ENCODE data around the gene NLRP6. TPM values are rescaled to one million over a fixed set of nuclear protein-coding genes. Genes with fewer than 3 reads are reported as not detected.
"Not testable (repeated sequence)": the region's sequence is repeated elsewhere in the genome, so short reads cannot be mapped to it uniquely, and the experiment has no call there.

NLRP6 gene
- total RNA-seq, 1 experiment from 2014 or later, result not detected

- DNase-seq (ENCODE audit: low read depth), result not testable (repeated sequence)
Observed at GRCh38 chr11:308740-309665, 30.8 kb downstream of the NLRP6 start.

GRCh38 chr11:309979-310572 lies 31.9 kb downstream of the NLRP6 start:
- DNase-seq (ENCODE audit: low read depth), result not testable (repeated sequence)

GRCh38 chr11:311013-311748 lies 33.0 kb downstream of the NLRP6 start:
- not testable (repeated sequence) for DNase-seq (ENCODE audit: low read depth)

- no peak for DNase-seq (ENCODE audit: low read depth)
Observed at GRCh38 chr11:312092-312816, 34.0 kb downstream of the NLRP6 start.

- no peak for DNase-seq (ENCODE audit: low read depth)
Observed at GRCh38 chr11:313304-313786, 35.1 kb downstream of the NLRP6 start.

- peak; percentile 93 for DNase-seq (ENCODE audit: low read depth)
Observed at GRCh38 chr11:313787-314553, 35.8 kb downstream of the NLRP6 start, which contains the start of gene IFITM1. Gene IFITM1, plus strand, starts transcription at chr11:314040. Its CDS starts 131 bp downstream, at chr11:314171.

- not testable (repeated sequence) for DNase-seq (ENCODE audit: low read depth)
Observed at GRCh38 chr11:314554-314875, 36.3 kb downstream of the NLRP6 start.

- DNase-seq (ENCODE audit: low read depth), result no peak
Observed at GRCh38 chr11:315051-315481, 36.9 kb downstream of the NLRP6 start.

- DNase-seq (ENCODE audit: low read depth), result no peak
Observed at GRCh38 chr11:315516-315994, 37.3 kb downstream of the NLRP6 start.

GRCh38 chr11:316031-316701 lies 38.0 kb downstream of the NLRP6 start:
- no peak for DNase-seq (ENCODE audit: low read depth)

- peak; percentile 38 for DNase-seq (ENCODE audit: low read depth)
Observed at GRCh38 chr11:316891-317301, 38.7 kb downstream of the NLRP6 start.

GRCh38 chr11:317668-318404 lies 39.6 kb downstream of the NLRP6 start:
- peak; percentile 63 for DNase-seq (ENCODE audit: low read depth)

GRCh38 chr11:318405-319120 lies 40.4 kb downstream of the NLRP6 start:
- DNase-seq (ENCODE audit: low read depth), result not testable (repeated sequence)

- DNase-seq (ENCODE audit: low read depth), result peak; percentile 36
Observed at GRCh38 chr11:319121-319887, 41.1 kb downstream of the NLRP6 start.

GRCh38 chr11:319888-320273 lies 41.7 kb downstream of the NLRP6 start:
- DNase-seq (ENCODE audit: low read depth), result not testable (repeated sequence)

GRCh38 chr11:324156-324555 lies 45.9 kb downstream of the NLRP6 start:
- no peak for DNase-seq (ENCODE audit: low read depth)

- DNase-seq (ENCODE audit: low read depth), result not testable (repeated sequence)
Observed at GRCh38 chr11:324593-325517, 46.6 kb downstream of the NLRP6 start.
